GM18517 (cell line): ENCODE measurements around the gene DPH1.

ENCODE experiments used
- ATAC-seq: cut with Tn5 transposase; IDR thresholded peaks from one replicate; pipeline ENCODE4 v1.9.1; 2021; ENCODE audit warnings: mild to moderate bottlenecking, moderate library complexity; ENCODE audit not compliant: unreplicated experiment

DPH1 gene

GRCh38 chr17:2059547-2060384, 29.8 kb downstream of the DPH1 start:
- no peak for ATAC-seq

- ATAC-seq, result no peak
These were observed 30.4 kb downstream of the DPH1 start for GRCh38 chr17:2060385-2060658.

GRCh38 chr17:2060681-2061440, 30.9 kb downstream of the DPH1 start:
- no peak for ATAC-seq

DNA sequence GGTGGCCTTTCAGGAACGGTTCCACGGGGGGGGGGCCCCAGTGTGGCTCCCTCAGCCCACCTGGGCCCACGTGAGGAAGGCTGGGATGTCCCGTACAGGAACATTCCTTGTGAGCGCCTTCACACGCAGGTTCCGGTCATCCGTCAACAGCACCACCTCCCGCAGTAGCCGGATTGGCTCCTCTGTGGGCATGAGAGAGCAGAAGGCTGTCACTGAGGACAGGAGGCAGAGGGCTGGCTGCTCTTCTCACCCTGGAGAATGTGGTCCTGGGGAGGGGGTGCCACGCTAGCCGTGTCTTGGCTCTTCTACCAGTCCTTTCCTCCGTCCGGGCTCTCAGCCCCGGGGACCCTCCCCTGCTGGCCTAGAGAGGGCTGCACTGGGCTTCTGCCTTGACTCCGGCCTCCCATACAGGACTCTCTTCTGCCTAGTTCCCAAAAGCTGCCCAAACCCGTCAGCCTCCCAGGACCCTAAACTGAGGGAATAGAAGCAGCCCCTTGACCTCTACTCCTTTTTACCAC, 31.5 kb downstream of the DPH1 start:
- no peak for ATAC-seq

GRCh38 chr17:2062571-2063183, 32.7 kb downstream of the DPH1 start:
- ATAC-seq, result no peak

- no peak for ATAC-seq
These were observed 33.6 kb downstream of the DPH1 start for GRCh38 chr17:2063261-2064146.

DNA sequence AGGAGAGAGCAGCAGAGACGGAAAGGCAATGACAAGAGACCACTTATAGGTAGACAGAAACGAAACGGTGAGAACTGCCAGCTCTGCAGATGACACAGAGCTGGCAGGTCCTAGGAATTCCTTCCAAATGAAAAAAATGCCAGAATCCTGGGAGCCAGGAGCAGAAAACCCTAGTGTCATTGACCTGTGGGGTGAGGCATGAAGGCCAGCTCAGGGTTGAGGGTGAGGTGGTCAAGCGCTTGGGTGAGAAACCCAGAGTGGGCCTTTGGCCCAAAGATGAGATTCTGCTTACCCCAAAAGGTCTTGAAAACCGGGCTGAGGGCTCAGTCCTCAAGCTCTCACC, 34.2 kb downstream of the DPH1 start:
- ATAC-seq, result no peak

GRCh38 chr17:2064520-2064971, 34.6 kb downstream of the DPH1 start:
- ATAC-seq, result no peak

DNA sequence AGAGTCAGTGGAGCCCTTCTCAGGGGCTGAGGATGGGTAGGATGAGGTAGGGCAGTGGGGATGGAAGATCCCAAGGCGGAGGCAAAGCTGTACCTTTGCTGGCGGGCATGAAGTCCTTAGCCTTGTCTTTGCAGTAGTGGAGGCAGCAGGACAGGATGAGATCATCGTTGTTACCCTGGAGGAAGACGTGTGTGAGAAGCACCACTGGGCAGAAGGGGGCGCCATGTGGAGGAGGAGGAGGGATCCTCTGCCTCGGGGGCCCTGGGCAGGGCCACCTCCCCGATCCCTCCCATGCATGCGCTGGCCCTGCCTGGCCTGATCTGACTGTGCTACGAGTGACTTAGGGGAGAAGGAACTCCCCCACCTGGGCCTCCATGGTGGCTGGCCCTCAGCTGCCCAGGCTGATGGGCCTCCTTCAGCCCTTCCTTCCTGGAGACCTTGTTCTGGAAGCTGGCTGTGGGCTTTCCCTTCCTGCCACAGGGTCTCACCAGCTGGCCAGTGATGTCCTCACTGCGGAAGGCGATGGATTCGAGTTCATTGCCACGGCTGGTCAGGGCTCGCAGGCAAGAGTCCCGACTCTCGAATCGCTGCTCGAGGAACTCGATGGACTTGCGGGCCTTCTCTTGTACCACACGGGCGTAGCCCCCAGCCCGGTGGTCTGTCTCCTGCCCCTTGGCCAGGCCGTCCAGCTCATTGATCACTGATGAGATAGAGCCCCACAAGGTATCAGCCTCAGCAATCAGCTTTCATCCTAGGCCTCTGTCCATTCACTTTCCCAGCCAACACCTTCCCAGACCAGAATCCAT, 35.2 kb downstream of the DPH1 start:
- no peak for ATAC-seq

GRCh38 chr17:2065949-2066400, 36.0 kb downstream of the DPH1 start:
- ATAC-seq, result no peak

DNA sequence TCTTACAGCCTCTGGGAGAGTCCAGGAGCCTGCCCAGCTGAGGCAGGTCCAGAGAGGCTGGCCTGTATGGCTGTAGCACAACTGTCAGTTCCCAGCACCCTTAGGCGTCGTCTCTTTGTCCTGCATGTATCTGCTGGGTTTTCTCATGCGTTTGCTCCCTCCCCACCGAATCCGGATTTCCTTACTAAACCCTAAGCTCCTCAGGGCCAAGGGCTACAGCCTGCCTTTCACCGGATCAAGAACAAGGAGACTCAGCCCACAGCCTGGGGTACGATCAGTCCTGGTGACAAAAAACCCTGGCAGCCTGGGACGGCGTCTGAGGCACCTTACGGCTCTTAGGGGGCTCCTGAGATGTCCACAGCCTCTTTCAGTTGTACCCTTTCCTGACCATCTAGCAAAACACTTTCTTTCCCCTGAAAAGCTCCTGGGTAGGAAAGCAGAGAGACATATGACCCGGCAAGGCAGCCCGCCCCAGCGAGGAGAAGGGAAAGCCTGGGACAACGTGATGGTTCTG, 37.2 kb downstream of the DPH1 start:
- ATAC-seq, result no peak

DNA sequence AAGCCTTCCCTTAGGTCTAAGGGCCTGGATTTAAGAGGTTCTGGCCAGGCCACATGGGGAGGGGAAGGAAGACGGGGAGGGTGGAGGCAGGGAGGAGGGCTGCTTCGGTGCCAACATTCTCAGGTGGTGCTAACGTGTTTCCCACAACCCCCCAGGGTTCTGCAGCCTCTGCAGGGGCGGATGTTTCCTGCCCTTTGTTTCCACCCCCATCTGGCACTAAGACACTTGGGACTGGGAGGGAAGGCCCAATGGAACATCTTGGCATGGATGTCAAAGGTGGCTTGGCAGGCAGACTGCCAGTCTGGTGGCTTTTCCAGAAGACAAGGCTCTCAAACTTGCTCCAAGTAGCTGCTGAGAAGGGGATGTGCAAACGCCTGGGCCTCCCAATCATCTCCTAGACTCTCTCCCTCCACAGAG, 37.7 kb downstream of the DPH1 start:
- no peak for ATAC-seq

DNA sequence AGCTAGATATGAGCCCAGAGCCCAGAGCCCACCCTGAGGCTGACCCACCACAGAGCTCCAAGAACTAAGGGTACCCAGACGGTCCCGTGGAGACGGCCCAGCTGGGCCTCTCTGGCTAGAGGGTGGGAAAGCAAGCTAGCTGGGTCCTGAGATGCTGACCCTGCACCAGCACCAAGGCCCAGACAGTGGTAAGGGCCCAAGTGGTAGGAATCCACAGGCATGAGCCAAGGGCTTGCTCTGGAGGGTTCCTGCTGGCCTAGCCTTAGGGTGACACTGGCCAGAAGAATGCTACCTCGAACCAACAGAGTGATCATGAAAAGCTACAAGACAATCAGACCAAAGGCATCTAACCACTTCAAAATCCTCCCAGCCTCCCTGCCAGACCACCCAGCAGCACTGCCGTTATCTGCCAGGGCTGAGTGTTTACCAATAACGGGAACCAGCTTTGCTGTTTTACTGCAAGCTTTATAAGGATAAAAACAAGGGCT, 38.1 kb downstream of the DPH1 start:
- no peak for ATAC-seq

DNA sequence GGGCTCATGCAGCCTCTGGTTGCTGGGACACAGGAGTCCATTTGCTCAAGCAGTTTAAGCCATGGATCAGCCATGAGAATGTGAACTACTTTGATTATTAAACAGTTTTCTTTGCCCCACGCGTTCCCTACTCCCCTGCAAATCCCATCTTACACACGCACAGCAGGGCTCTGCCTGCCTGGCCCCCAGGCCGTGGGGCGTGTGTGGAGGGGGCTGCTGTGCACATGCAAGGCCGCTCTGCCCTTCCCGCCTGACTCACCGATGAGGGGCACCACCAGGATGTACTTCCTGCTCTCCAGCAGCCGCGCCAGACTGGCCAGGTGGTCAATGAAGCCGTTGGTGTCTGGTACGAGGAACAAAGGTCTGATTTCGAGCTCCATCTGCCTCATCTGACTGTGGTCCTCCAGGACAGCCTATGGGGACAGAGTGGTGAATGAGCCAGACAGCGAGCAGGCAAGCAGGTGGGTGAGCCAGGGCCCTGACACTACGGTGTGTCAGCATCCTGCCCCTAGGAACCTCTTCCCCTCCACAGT, 38.6 kb downstream of the DPH1 start:
- no peak for ATAC-seq

DNA sequence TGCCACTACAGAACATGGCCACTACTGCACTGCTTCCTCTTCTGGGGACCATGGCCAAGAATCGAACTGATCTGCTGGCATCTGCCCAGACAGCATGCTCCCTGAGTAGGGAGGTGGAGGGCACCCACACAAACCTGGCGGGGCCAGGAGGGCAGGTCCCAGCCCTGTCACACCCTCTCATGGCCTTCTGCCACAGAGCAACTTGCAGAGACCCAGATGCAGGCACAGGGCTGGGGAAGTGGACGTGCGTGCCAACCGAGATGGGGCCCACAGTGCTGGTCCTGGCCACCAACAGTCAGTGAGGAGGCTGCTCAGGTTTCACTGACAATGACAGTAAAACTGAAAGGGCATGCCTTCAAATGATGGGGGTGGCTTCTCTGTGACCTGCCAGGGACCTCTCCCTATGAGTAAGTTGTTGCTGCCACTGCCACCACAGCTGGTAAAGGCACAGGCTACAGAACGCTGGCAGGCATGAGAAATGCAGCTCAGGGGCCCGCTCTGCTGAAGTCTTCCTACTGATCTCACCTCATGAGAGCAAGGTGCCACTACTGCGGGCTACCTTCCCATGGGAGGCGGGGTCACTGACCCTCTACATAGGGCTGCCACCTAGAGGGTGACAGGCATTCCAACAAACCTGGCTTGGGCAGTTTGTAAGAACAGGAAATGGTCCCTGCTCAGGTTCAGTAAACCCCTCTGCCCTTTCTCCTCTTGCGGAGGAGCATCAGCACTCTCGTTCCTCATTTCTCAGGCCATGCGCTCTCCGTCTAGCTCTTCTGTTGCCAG, 40.5 kb downstream of the DPH1 start:
- peak; percentile 87 for ATAC-seq

GRCh38 chr17:2071024-2071385, 41.1 kb downstream of the DPH1 start:
- no peak for ATAC-seq

DNA sequence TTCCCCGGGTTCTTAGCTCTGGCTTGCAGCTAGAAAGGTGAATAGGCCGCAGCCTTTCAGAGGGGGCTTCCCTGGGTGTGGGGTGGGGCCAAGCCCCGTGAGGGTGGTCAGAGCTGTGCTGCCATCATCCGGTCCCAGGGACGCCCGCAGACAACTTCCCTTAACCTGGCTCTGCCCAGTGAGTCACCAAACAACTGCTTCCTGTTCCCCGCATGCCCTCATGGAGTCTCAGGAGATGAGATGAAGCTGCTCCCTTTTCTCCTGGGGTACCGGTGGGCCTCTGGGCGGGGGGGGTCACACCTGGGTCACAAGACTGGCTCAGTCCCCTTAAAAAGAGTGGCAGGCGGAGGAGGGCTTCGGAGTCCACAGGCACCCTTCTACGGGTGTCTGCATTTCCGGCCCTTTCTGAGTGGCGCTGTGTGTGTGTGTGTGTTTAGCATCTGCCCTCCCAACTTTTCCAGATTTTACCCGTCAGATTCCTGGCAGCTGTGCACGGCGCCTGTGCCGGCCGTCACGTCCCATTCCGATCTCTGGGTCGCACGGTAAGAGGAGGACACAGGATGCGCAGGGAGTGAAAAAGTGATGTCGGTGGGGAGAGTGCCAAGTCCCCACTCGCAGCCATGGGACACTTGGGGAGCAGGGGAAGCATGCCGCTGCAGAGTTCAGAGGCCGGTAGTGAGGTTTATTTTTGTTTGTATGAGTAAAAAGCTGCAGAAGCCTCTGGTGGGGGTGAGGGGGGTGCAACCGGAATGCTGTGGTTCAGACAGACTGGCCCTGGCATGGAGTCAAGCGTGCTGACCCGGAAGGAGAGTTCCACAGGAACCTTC, 41.7 kb downstream of the DPH1 start:
- no peak for ATAC-seq

GRCh38 chr17:2074919-2075318, 45.0 kb downstream of the DPH1 start:
- ATAC-seq, result no peak
